GM12878 (cell line): ENCODE data around the gene PGLYRP4.

Experiments used
- CREB1 ChIP-seq: IDR thresholded peaks from 2 replicates; pipeline ENCODE4 v1.6.1; 2012; ENCODE audit warnings: low read depth, mild to moderate bottlenecking, inconsistent platforms
- TF ChIP-seq, protein P1 (sequence below): fragments of 450-650 bp; formaldehyde crosslinking; IDR thresholded peaks from 2 replicates; pipeline ENCODE4 v1.4.0; 2020; ENCODE audit warnings: mild to moderate bottlenecking, moderate library complexity
- TF ChIP-seq, protein P2 (sequence below): fragments of 450-650 bp; conservative IDR thresholded peaks from 2 replicates; pipeline ENCODE4 v1.6.1; 2017; ENCODE audit warnings: mild to moderate bottlenecking, moderate library complexity

DNA sequence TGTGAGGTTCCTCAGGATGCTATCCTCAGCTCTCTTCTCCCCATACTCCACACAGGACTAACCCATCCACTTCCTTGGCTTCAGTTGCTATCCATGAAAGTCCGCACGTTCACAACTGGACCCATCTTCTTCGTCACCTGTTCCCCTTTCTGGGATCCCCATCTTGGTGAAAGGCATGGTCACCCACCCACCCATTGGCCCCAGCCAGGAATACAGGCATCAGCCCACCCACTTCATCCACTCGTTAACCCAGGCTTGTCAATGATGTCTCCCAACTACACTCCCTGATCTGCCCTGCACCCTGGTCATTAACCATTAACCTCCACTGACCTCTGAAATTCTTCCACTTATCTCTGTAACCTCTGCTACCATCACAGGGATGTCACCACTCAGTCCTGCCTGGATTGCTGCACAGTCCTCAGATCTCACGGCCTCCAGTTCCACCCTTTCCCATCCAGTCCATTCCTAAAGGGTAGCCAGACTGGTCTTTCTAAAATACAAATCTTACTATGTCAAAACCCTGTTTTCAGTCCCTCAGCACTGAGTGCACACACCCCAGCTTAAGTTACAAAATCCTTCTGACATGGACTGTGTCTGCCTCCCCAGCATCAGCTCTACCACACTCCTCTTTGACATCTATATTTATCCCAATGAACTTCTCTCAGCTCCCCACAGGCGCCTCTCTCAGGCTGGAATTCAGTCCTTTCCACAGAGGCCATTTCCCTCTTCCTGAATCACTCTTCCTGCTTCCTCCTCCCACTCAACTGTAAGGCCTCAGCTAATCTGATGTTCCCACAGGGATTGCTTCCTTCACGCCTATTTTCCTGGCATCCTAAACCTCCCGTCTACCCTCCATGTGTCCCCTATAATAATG is 10.4 kb downstream of the PGLYRP4 start:
- no peak for TF ChIP-seq CREB1
- TF ChIP-seq, protein P1, sequence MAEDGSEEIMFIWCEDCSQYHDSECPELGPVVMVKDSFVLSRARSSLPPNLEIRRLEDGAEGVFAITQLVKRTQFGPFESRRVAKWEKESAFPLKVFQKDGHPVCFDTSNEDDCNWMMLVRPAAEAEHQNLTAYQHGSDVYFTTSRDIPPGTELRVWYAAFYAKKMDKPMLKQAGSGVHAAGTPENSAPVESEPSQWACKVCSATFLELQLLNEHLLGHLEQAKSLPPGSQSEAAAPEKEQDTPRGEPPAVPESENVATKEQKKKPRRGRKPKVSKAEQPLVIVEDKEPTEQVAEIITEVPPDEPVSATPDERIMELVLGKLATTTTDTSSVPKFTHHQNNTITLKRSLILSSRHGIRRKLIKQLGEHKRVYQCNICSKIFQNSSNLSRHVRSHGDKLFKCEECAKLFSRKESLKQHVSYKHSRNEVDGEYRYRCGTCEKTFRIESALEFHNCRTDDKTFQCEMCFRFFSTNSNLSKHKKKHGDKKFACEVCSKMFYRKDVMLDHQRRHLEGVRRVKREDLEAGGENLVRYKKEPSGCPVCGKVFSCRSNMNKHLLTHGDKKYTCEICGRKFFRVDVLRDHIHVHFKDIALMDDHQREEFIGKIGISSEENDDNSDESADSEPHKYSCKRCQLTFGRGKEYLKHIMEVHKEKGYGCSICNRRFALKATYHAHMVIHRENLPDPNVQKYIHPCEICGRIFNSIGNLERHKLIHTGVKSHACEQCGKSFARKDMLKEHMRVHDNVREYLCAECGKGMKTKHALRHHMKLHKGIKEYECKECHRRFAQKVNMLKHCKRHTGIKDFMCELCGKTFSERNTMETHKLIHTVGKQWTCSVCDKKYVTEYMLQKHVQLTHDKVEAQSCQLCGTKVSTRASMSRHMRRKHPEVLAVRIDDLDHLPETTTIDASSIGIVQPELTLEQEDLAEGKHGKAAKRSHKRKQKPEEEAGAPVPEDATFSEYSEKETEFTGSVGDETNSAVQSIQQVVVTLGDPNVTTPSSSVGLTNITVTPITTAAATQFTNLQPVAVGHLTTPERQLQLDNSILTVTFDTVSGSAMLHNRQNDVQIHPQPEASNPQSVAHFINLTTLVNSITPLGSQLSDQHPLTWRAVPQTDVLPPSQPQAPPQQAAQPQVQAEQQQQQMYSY (CRISPR knock-in tag): no peak
- TF ChIP-seq, protein P2, sequence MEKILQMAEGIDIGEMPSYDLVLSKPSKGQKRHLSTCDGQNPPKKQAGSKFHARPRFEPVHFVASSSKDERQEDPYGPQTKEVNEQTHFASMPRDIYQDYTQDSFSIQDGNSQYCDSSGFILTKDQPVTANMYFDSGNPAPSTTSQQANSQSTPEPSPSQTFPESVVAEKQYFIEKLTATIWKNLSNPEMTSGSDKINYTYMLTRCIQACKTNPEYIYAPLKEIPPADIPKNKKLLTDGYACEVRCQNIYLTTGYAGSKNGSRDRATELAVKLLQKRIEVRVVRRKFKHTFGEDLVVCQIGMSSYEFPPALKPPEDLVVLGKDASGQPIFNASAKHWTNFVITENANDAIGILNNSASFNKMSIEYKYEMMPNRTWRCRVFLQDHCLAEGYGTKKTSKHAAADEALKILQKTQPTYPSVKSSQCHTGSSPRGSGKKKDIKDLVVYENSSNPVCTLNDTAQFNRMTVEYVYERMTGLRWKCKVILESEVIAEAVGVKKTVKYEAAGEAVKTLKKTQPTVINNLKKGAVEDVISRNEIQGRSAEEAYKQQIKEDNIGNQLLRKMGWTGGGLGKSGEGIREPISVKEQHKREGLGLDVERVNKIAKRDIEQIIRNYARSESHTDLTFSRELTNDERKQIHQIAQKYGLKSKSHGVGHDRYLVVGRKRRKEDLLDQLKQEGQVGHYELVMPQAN: no peak
